Spleen (tissue), 7 donors: ENCODE measurements around the gene ADAM8.

Source experiments
- CTCF ChIP-seq, 11 experiments: fragments of 200-600 bp in 7 of 11; fragments of 450-650 bp in 4 of 11; sonication (generic) in 4 of 11; IDR thresholded peaks in 8 of 11; conservative IDR thresholded peaks in 3 of 11; 1 replicate in 7 of 11; 2 replicates in 4 of 11; pipeline versions ENCODE4 v1.4.0 to v1.8.0; 2016 to 2021; ENCODE audit warnings: antibody characterized with exemption in 11 of 11, inconsistent platforms in 4 of 11, mild to moderate bottlenecking in 1 of 11
- POLR2A ChIP-seq, 3 donors: fragments of 450-650 bp; IDR thresholded peaks; one replicate each; pipeline ENCODE4 v1.5.1; 2017; ENCODE audit warnings: antibody characterized with exemption in 3 of 3, mild to moderate bottlenecking in 1 of 3
- POLR2AphosphoS5 ChIP-seq, 3 donors: sonication (generic); formaldehyde crosslinking; IDR thresholded peaks; one replicate each; pipeline ENCODE4 v1.5.1; 2017; ENCODE audit warnings: antibody characterized with exemption in 3 of 3
- donor health status: DM: no; HTN: no; CAD: no; lungs with moderate emphysema.
- donor health status: DM: no; HTN: no; CAD: no.
- donor health status: DM: no; HTN: no; CAD: no.

- no peak for TF ChIP-seq POLR2AphosphoS5 (IDR thresholded peaks at IDR 0.05)
- TF ChIP-seq POLR2A (IDR thresholded peaks at IDR 0.05), result no peak
- no peak for TF ChIP-seq CTCF (IDR thresholded peaks at IDR 0.05 in 8 of 11, conservative IDR thresholded peaks at IDR 0.05 in 3 of 11)
Observed at GRCh38 chr10:133306097-133306476, 29.4 kb upstream of the ADAM8 start.
